GM18873 (cell line): ENCODE results near the gene ACIN1.
"Not testable (repeated sequence)": the region's sequence is repeated elsewhere in the genome, so short reads cannot be mapped to it uniquely, and the experiment has no call there.

Experiments used
- ATAC-seq: cut with Tn5 transposase; IDR thresholded peaks from one replicate; pipeline ENCODE4 v1.9.1; 2021; ENCODE audit warnings: mild to moderate bottlenecking, moderate library complexity, moderate number of reproducible peaks; ENCODE audit not compliant: unreplicated experiment, low FRiP score

ACIN1 gene

GRCh38 chr14:23124337-23124954, 29.5 kb upstream of the ACIN1 start:
- no peak for ATAC-seq

- no peak for ATAC-seq
These were observed 28.5 kb upstream of the ACIN1 start for GRCh38 chr14:23123419-23123818.

- ATAC-seq, result no peak
These were observed 27.1 kb upstream of the ACIN1 start for GRCh38 chr14:23122086-23122485.

- ATAC-seq, result no peak
These were observed 26.4 kb upstream of the ACIN1 start for GRCh38 chr14:23121361-23121771.

GRCh38 chr14:23120541-23121251, 25.8 kb upstream of the ACIN1 start:
- ATAC-seq, result peak; percentile 65

- ATAC-seq, result no peak
These were observed 24.7 kb upstream of the ACIN1 start for GRCh38 chr14:23119363-23120327.

GRCh38 chr14:23118506-23119362, 23.8 kb upstream of the ACIN1 start, which contains the start of gene CEBPE:
TSS of gene CEBPE (minus strand) at chr14:23119255. CDS start at chr14:23119091, 164 bp downstream.
- no peak for ATAC-seq

- no peak for ATAC-seq
These were observed 22.6 kb upstream of the ACIN1 start for GRCh38 chr14:23117371-23118020.

GRCh38 chr14:23115918-23116317, 21.0 kb upstream of the ACIN1 start:
- ATAC-seq, result no peak

GRCh38 chr14:23115039-23115731, 20.2 kb upstream of the ACIN1 start:
- no peak for ATAC-seq

- ATAC-seq, result no peak
These were observed 19.7 kb upstream of the ACIN1 start for GRCh38 chr14:23114669-23115038.

GRCh38 chr14:23114120-23114458, 19.2 kb upstream of the ACIN1 start:
- ATAC-seq, result no peak

- ATAC-seq, result no peak
These were observed 18.6 kb upstream of the ACIN1 start for GRCh38 chr14:23113431-23114119.

- ATAC-seq, result no peak
These were observed 17.6 kb upstream of the ACIN1 start for GRCh38 chr14:23112359-23113178.

- no peak for ATAC-seq
These were observed 15.8 kb upstream of the ACIN1 start for GRCh38 chr14:23110579-23111365.

- ATAC-seq, result no peak
These were observed 14.8 kb upstream of the ACIN1 start for GRCh38 chr14:23109769-23110168.

GRCh38 chr14:23108169-23108568, 13.2 kb upstream of the ACIN1 start:
- ATAC-seq, result not testable (repeated sequence)
